Sigmoid colon (tissue), 7 donors: ENCODE measurements around the gene PPM1B. TPM values are rescaled to one million over a fixed set of nuclear protein-coding genes. Genes with fewer than 3 reads are reported as not detected.

Experiments used
- DNase-seq: peaks from one replicate; pipeline ENCODE4 v3.0.0-alpha.2; 2019
- H3K27ac ChIP-seq, 4 donors: fragments of 200-600 bp; sonication (generic); one replicate each; pipeline ENCODE4 v1.5.1; 2016 to 2019; ENCODE audit warnings: mild to moderate bottlenecking in 1 of 4
- H3K27me3 ChIP-seq, 3 donors: fragments of 200-600 bp; sonication (generic); one replicate each; pipeline ENCODE4 v1.5.1; 2019; ENCODE audit warnings: mild to moderate bottlenecking in 1 of 3
- H3K36me3 ChIP-seq, 4 donors: fragments of 200-600 bp; sonication (generic); one replicate each; pipeline ENCODE4 v1.5.1; 2016 to 2019
- H3K4me1 ChIP-seq, 4 donors: fragments of 200-600 bp; sonication (generic); one replicate each; pipeline ENCODE4 v1.5.1; 2017 to 2019
- H3K4me3 ChIP-seq, 4 donors: fragments of 200-600 bp; sonication (generic); one replicate each; pipeline ENCODE4 v1.5.1; 2017 to 2019; ENCODE audit warnings: mild to moderate bottlenecking in 2 of 4, moderate library complexity in 1 of 4
- H3K9me3 ChIP-seq, 4 donors: fragments of 200-600 bp in 3 of 4; sonication (generic) in 3 of 4; one replicate each; pipeline versions ENCODE4 v1.5.1 to v1.6.1; 2013 to 2019
- CTCF ChIP-seq, 4 experiments: fragments of 450-650 bp in 3 of 4; fragments of 200-600 bp in 1 of 4; IDR thresholded peaks; one replicate each; pipeline ENCODE4 v1.5.1; 2016 to 2019; ENCODE audit warnings: antibody characterized with exemption in 4 of 4, mild to moderate bottlenecking in 3 of 4, moderate library complexity in 2 of 4
- EP300 ChIP-seq, 4 donors: sonication (generic); formaldehyde crosslinking; IDR thresholded peaks; one replicate each; pipeline ENCODE4 v1.6.1; 2017; ENCODE audit warnings: antibody characterized with exemption in 4 of 4
- POLR2A ChIP-seq, 2 donors: fragments of 450-650 bp; IDR thresholded peaks; one replicate each; pipeline ENCODE4 v1.6.1; 2016; ENCODE audit warnings: antibody characterized with exemption in 2 of 2, mild to moderate bottlenecking in 2 of 2, moderate library complexity in 2 of 2
- POLR2AphosphoS5 ChIP-seq, 4 donors: sonication (generic); formaldehyde crosslinking; IDR thresholded peaks; one replicate each; pipeline ENCODE4 v1.6.1; 2017; ENCODE audit warnings: antibody characterized with exemption in 4 of 4
- WGBS, 2 donors: extraction: QIAGEN DNeasy Blood & Tissue Kit; methylation state at CpG; one replicate each; pipeline ENCODE4 v1.1.7; 2013; 5-methylcytosine and 5-hydroxymethylcytosine counted together
- intact Hi-C: fragments of 100-400 bp; cut with DNase I; formaldehyde crosslinking; loops from one replicate; pipeline ENCODE4 v1.15.1; 2023
- polyA plus RNA-seq, 3 donors: library from polyadenylated mRNA; stranded (reverse); fragments of 200-250 nt; gene quantifications; one replicate each; pipeline ENCODE4 v1.2.3, GENCODE V29; 2013
- total RNA-seq, 4 donors: library from RNA; depleted of rRNA; stranded (reverse); fragments of >200 nt; gene quantifications; one replicate each; pipeline ENCODE4 v1.1.0, GENCODE V29; 2016
- donor health status: healthy with polysubstance abuse.
- donor health status: Bipolar disorder and iron deficiency.
- donor health status: healthy.

Gene PPM1B
- total RNA-seq, result 10 to 100 TPM; 41.3 to 47.8 (median 46.0) TPM
- polyA plus RNA-seq, result 10 to 100 TPM; 29.4 to 40.8 (median 40.2) TPM

- H3K36me3 ChIP-seq, result no peaks in the 10 kb centered on the region
- peak; percentile 100 for DNase-seq
- TF ChIP-seq POLR2A (IDR thresholded peaks at IDR 0.05) (peak; percentile 98), EP300 (IDR thresholded peaks at IDR 0.05) (no peak), CTCF (IDR thresholded peaks at IDR 0.05) (no peak), POLR2AphosphoS5 (IDR thresholded peaks at IDR 0.05) (peak; percentile 98 to 99 (median 99))
- peaks cover 0 to 30% (median 19%) of the 10 kb centered on the region in 4 donors for H3K4me1 ChIP-seq
- peak within 1 kb of the TSS; percentile 95 to 99 (median 96) for H3K27ac ChIP-seq
- WGBS, 2 donors, result 1% methylated on average over 49 of the region's 49 CpGs
- no peaks in the 10 kb centered on the region for H3K27me3 ChIP-seq
- intact Hi-C loops, result loop anchor here (1.0 to 2.0 kb wide), 3 partner anchors 81 to 192 kb away; partner anchors contain the start of genes CAMKMT and PREPL
- H3K9me3 ChIP-seq, result no peaks in the 10 kb centered on the region
- H3K4me3 ChIP-seq, result peak within 1 kb of the TSS; percentile 77 to 98 (median 88)
These were observed at the start of gene PPM1B for GRCh38 chr2:44168681-44169154. TSS of gene PPM1B (plus strand) at chr2:44168875. CDS start at chr2:44201200, 32,325 bp downstream.

- intact Hi-C loops, result no loop called here
- no peak overlapping the region for H3K4me3 ChIP-seq
- TF ChIP-seq POLR2A (IDR thresholded peaks at IDR 0.05) (no peak), CTCF (IDR thresholded peaks at IDR 0.05) (no peak), EP300 (IDR thresholded peaks at IDR 0.05) (no peak), POLR2AphosphoS5 (IDR thresholded peaks at IDR 0.05) (no peak)
- DNase-seq, result no peak
- H3K9me3 ChIP-seq, result no peaks in the 10 kb centered on the region
- H3K36me3 ChIP-seq, result no peaks in the 10 kb centered on the region
- no peaks in the 10 kb centered on the region for H3K27me3 ChIP-seq
- H3K27ac ChIP-seq, result no peak overlapping the region
- no peaks in the 10 kb centered on the region for H3K4me1 ChIP-seq
These were observed 48.8 kb upstream of the PPM1B start for GRCh38 chr2:44119878-44120277.

GRCh38 chr2:44120428-44120827, 48.2 kb upstream of the PPM1B start:
- TF ChIP-seq POLR2A (IDR thresholded peaks at IDR 0.05) (no peak), EP300 (IDR thresholded peaks at IDR 0.05) (no peak), CTCF (IDR thresholded peaks at IDR 0.05) (no peak), POLR2AphosphoS5 (IDR thresholded peaks at IDR 0.05) (no peak)
- DNase-seq, result no peak

GRCh38 chr2:44121899-44122298, 46.8 kb upstream of the PPM1B start:
- Histone ChIP-seq H3K4me3 (no peak overlapping the region), H3K9me3 (no peaks in the 10 kb centered on the region), H3K27ac (no peak overlapping the region), H3K36me3 (no peaks in the 10 kb centered on the region), H3K4me1 (no peaks in the 10 kb centered on the region), H3K27me3 (no peaks in the 10 kb centered on the region)
- TF ChIP-seq POLR2A (IDR thresholded peaks at IDR 0.05), result no peak
- no peak for TF ChIP-seq POLR2AphosphoS5 (IDR thresholded peaks at IDR 0.05)
- TF ChIP-seq CTCF (IDR thresholded peaks at IDR 0.05), result no peak
- TF ChIP-seq EP300 (IDR thresholded peaks at IDR 0.05), result no peak
- intact Hi-C loops, result no loop called here
- no peak for DNase-seq
- WGBS, 2 donors, result 90 to 95% methylated on average over 3 of the region's 3 CpGs

More at GRCh38 chr2:44120428-44120827, 48.2 kb upstream of the PPM1B start:
- WGBS, 2 donors, result 46 to 72% methylated on average over 2 of the region's 2 CpGs
- Histone ChIP-seq H3K4me1 (no peaks in the 10 kb centered on the region), H3K36me3 (no peaks in the 10 kb centered on the region), H3K27me3 (no peaks in the 10 kb centered on the region), H3K27ac (no peak overlapping the region), H3K4me3 (no peak overlapping the region), H3K9me3 (no peaks in the 10 kb centered on the region)
- intact Hi-C loops, result no loop called here

- no peaks in the 10 kb centered on the region for H3K27me3 ChIP-seq
- no peaks in the 10 kb centered on the region for H3K9me3 ChIP-seq
- intact Hi-C loops, result no loop called here
- 85 to 92% methylated on average over 5 of the region's 5 CpGs for WGBS, 2 donors
- DNase-seq, result no peak
- no peak overlapping the region for H3K27ac ChIP-seq
- no peak overlapping the region for H3K4me3 ChIP-seq
- H3K36me3 ChIP-seq, result no peaks in the 10 kb centered on the region
- no peaks in the 10 kb centered on the region for H3K4me1 ChIP-seq
- no peak for TF ChIP-seq POLR2AphosphoS5 (IDR thresholded peaks at IDR 0.05)
- no peak for TF ChIP-seq POLR2A (IDR thresholded peaks at IDR 0.05)
- TF ChIP-seq CTCF (IDR thresholded peaks at IDR 0.05), result no peak
- no peak for TF ChIP-seq EP300 (IDR thresholded peaks at IDR 0.05)
These were observed 44.2 kb upstream of the PPM1B start for GRCh38 chr2:44124500-44124899.
